Gastrocnemius medialis (tissue), 4 donors: ENCODE results near the gene PTH1R. TPM values are rescaled to one million over a fixed set of nuclear protein-coding genes. Genes with fewer than 3 reads are reported as not detected.
A peak's percentile ranks its signal among the peaks of the same experiment; 100 is the strongest.

ENCODE experiments used
- ATAC-seq, 2 donors: fragments of 150-250 bp; one replicate each; pipeline ENCODE4 v1.9.1; 2016
- DNase-seq, 2 donors: peaks; one replicate each; pipeline ENCODE4 v3.0.0-alpha.2; 2019
- H3K27ac ChIP-seq, 4 donors: fragments of 200-600 bp; sonication (generic); 1 replicate in 1 of 4; 2 replicates in 3 of 4; pipeline ENCODE4 v1.5.1; 2016 to 2018; ENCODE audit warnings: mild to moderate bottlenecking in 2 of 4, moderate library complexity in 1 of 4
- H3K27me3 ChIP-seq, 3 donors: fragments of 200-600 bp; sonication (generic) in 2 of 3; 1 replicate in 1 of 3; 2 replicates in 2 of 3; pipeline versions ENCODE4 v1.5.1 to v1.6.0; 2016 to 2019; ENCODE audit warnings: mild to moderate bottlenecking in 1 of 3, moderate library complexity in 1 of 3
- H3K36me3 ChIP-seq, 2 donors: fragments of 200-600 bp; sonication (generic) in 1 of 2; one replicate each; pipeline ENCODE4 v1.5.1; 2017 to 2018
- H3K4me1 ChIP-seq, 2 donors: fragments of 200-600 bp; sonication (generic) in 1 of 2; one replicate each; pipeline ENCODE4 v1.5.1; 2016 to 2017; ENCODE audit warnings: mild to moderate bottlenecking in 2 of 2
- H3K4me3 ChIP-seq, 4 donors: fragments of 200-600 bp; sonication (generic) in 3 of 4; 1 replicate in 1 of 4; 2 replicates in 3 of 4; pipeline ENCODE4 v1.5.1; 2016 to 2019; ENCODE audit warnings: mild to moderate bottlenecking in 2 of 4
- H3K9me3 ChIP-seq, 3 donors: fragments of 200-600 bp; sonication (generic) in 2 of 3; 1 replicate in 1 of 3; 2 replicates in 2 of 3; pipeline ENCODE4 v1.5.1; 2016 to 2019
- CTCF ChIP-seq, 5 experiments: fragments of 450-650 bp in 3 of 5; fragments of 200-600 bp in 2 of 5; sonication (generic) in 2 of 5; IDR thresholded peaks in 4 of 5; conservative IDR thresholded peaks in 1 of 5; 1 replicate in 4 of 5; 2 replicates in 1 of 5; pipeline ENCODE4 v1.5.1; 2016 to 2019; ENCODE audit warnings: antibody characterized with exemption in 5 of 5, mild to moderate bottlenecking in 3 of 5, moderate library complexity in 3 of 5
- POLR2A ChIP-seq, 2 donors: fragments of 450-650 bp; IDR thresholded peaks; one replicate each; pipeline ENCODE4 v1.6.1; 2017; ENCODE audit warnings: antibody characterized with exemption in 2 of 2, mild to moderate bottlenecking in 2 of 2, moderate library complexity in 2 of 2
- in situ Hi-C, 4 donors: fragments of 200-750 bp; cut with MboI; loops; one replicate each; pipeline versions ENCODE4 v1.15.0 to v1.8.0; 2017; ENCODE audit warnings: low sequenced_read_pairs in 4 of 4
- intact Hi-C: fragments of 100-400 bp; cut with DNase I; formaldehyde crosslinking; loops from one replicate; pipeline ENCODE4 v1.15.1; 2023; ENCODE audit warnings: low total_unique reads
- total RNA-seq, 4 donors: library from RNA; depleted of rRNA; stranded (reverse); fragments of >200 nt; gene quantifications; one replicate each; pipeline versions ENCODE4 v1.1.0 to v1.2.3, GENCODE V29; 2016

Gene PTH1R
- total RNA-seq, 4 donors from 2014 or later, result 2.3 to 7.9 (median 7.3) TPM

- peaks cover 5 to 17% of the 10 kb centered on the region in 2 donors for H3K4me1 ChIP-seq
- peak overlapping the region; percentile 63 to 73 (median 71) for H3K27ac ChIP-seq
- DNase-seq (no peak), ATAC-seq (peak; percentile 32 to 58)
- H3K9me3 ChIP-seq, result no peaks in the 10 kb centered on the region
- intact Hi-C loops (no loop called here), in situ Hi-C loops (no loop called here)
- TF ChIP-seq CTCF (IDR thresholded peaks at IDR 0.05 in 4 of 5, conservative IDR thresholded peaks at IDR 0.05 in 1 of 5) (no peak), POLR2A (IDR thresholded peaks at IDR 0.05) (no peak)
- H3K4me3 ChIP-seq, result peak overlapping the region; percentile 57 to 66 (median 62)
- H3K27me3 ChIP-seq, result peaks cover 7 to 34% (median 19%) of the 10 kb centered on the region in 3 donors
- no peaks in the 10 kb centered on the region for H3K36me3 ChIP-seq
Observed at GRCh38 chr3:46882377-46883053, 5.0 kb downstream of the PTH1R start.

- Histone ChIP-seq H3K27me3 (peaks cover 7 to 34% (median 19%) of the 10 kb centered on the region in 3 donors), H3K9me3 (no peaks in the 10 kb centered on the region), H3K36me3 (no peaks in the 10 kb centered on the region), H3K27ac (peak overlapping the region; percentile 63 to 73 (median 71)), H3K4me1 (peaks cover 5 to 17% of the 10 kb centered on the region in 2 donors), H3K4me3 (peak overlapping the region; percentile 57 to 66 (median 62))
- TF ChIP-seq CTCF (IDR thresholded peaks at IDR 0.05 in 4 of 5, conservative IDR thresholded peaks at IDR 0.05 in 1 of 5) (no peak), POLR2A (IDR thresholded peaks at IDR 0.05) (no peak)
- intact Hi-C loops (no loop called here), in situ Hi-C loops (no loop called here)
- no peak for DNase-seq
- ATAC-seq, result peak; percentile 56 to 71
Observed at GRCh38 chr3:46883054-46883829, 5.7 kb downstream of the PTH1R start.

GRCh38 chr3:46883830-46884185 is 6.3 kb downstream of the PTH1R start:
- DNase-seq (no peak), ATAC-seq (no peak)
- H3K4me3 ChIP-seq, result peak overlapping the region in 3 of 4 donors; percentile 57 to 66 (median 63)
- TF ChIP-seq POLR2A (IDR thresholded peaks at IDR 0.05) (no peak), CTCF (IDR thresholded peaks at IDR 0.05 in 4 of 5, conservative IDR thresholded peaks at IDR 0.05 in 1 of 5) (no peak)
- H3K4me1 ChIP-seq, result peaks cover 5 to 17% of the 10 kb centered on the region in 2 donors
- no peaks in the 10 kb centered on the region for H3K9me3 ChIP-seq
- in situ Hi-C loops (no loop called here), intact Hi-C loops (no loop called here)
- peak overlapping the region in 2 of 4 donors; percentile 1 to 22 for H3K27ac ChIP-seq
- H3K27me3 ChIP-seq, result peaks cover 7 to 34% (median 19%) of the 10 kb centered on the region in 3 donors
- H3K36me3 ChIP-seq, result no peaks in the 10 kb centered on the region

- Histone ChIP-seq H3K27me3 (peaks cover 7 to 34% (median 19%) of the 10 kb centered on the region in 3 donors), H3K9me3 (no peaks in the 10 kb centered on the region), H3K27ac (peak overlapping the region in 1 of 4 donors; percentile 1), H3K4me3 (peak overlapping the region in 1 of 4 donors; percentile 57), H3K4me1 (peaks cover 5 to 17% of the 10 kb centered on the region in 2 donors), H3K36me3 (no peaks in the 10 kb centered on the region)
- TF ChIP-seq CTCF (IDR thresholded peaks at IDR 0.05 in 4 of 5, conservative IDR thresholded peaks at IDR 0.05 in 1 of 5) (no peak), POLR2A (IDR thresholded peaks at IDR 0.05) (no peak)
- ATAC-seq (no peak), DNase-seq (no peak)
- in situ Hi-C loops, result no loop called here
- intact Hi-C loops, result no loop called here
Observed at GRCh38 chr3:46884427-46884826, 6.9 kb downstream of the PTH1R start.
